HG03439 (cell line): ENCODE data around the gene CDH4.

ENCODE experiments used
- ATAC-seq: cut with Tn5 transposase; IDR thresholded peaks from one replicate; pipeline ENCODE4 v1.9.1; 2021; ENCODE audit warnings: mild to moderate bottlenecking, moderate library complexity; ENCODE audit not compliant: unreplicated experiment

The CDH4 gene

DNA sequence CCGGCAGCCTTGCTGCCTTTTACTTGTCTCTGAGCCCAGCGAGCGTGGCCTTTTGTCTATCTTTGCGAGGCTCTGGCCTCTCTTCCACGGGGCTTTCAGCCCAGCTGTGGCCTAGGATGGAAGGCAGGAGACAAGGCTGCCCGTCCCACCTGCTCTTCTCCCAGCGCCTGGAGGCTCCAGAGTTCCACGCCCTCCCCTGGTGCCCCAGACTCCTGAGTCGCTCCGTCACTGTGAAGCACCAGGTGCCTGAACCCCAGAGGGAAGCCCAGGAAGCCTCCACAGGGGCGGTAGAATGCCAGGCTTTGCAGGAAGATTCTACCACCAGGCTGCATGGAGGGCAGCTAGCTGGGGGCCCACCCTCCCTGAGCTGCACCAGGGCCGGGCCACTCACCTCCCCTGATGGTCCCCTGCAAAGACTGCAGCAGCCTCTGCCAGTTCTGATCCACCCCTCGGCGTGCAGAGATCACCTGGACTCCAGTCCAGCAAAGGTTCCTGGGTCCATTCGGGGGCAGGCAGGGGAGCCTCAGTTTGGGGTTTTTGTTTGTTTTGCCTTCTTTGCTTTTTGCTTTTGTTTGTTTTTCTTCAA lies 384.6 kb downstream of the CDH4 start:
- no peak for ATAC-seq

DNA sequence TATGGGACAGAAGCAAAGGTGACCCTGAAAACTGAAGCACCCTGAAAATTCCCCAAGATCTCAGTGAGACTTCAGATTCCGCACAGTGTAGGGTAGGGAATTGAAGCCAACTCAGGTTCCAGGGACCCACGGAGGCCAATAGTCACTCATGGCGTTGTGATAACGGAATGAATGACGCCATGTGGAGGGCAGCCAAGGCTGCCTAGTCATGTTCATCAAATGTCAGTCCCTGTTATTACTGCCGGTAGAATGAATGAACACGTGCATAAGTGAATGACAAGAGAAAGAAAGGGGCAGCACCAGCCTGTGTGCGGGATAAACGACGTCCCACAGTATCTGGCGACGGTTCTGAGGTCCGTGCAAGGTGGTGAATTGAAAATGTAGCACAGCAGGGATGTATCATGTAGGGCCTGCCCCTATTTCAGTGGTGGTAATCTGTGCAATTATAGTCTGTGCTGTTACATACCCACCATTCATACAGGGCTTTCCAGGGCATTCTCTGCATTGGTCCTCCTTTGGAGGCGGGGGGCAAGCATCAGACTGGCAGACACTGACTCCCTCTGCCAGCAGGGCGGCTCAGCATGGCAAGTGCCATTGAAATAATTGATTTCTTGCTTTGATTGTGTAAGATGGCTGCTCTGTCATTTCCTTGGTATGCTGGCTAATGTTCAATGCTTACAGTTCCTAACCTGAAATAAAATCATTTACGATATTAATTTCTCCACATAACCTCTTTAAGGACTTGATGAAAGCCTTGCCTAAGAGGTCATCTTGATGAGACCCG lies 386.9 kb downstream of the CDH4 start:
- ATAC-seq = no peak

DNA sequence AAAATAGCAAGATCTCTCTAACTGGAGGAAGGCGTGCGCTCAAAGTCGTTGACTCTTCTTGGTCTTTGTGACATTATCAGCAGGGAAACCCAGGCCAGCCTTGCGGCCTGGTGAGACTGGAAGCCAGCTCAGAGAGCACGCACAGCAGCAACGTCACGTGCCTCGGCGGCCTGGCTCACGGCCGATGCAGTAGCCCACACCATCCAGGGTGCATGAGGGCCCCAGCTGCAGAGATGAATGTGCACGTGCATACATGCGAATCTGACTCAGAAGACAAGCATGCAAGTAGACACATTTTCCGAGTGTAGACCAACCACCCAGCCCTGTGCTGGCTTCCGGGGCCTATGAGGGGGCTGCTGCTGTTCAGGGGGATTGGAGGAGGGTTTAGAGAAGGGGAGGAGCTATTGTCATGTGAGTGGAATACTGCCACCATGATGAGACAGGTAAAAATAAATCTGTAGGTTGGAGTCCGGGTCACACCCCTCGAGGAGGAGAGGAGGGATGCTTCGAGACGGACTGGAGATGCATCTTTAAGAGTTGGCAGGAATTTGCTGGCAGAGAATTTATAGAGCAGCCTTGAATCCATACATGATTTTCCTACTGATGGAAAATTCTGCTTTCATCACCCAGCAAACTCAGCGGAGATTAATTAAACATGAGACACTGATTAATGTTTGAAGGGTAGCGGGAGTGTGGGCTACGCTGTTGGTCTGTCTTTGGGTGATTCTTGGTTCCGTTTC lies 388.2 kb downstream of the CDH4 start:
- no peak for ATAC-seq

DNA sequence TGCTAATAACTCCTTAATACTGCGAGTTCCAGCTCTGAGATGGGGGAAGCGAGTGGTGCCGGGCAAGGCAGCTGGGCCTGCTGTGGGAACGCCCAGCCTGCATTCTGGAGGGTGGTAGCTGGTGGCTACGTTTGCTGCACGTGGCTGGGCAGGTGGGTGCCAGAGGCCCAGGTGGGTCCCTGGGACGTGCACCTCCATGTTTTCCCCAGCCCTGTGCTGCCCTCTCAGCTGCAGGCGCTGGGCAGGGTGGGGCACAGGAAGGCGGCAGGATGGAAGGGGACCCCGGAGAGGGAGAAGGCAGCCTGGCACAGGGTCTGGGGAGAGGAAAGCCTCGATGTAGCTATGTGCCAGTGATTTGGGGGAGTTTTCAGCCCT lies 388.8 kb downstream of the CDH4 start:
- ATAC-seq = no peak

DNA sequence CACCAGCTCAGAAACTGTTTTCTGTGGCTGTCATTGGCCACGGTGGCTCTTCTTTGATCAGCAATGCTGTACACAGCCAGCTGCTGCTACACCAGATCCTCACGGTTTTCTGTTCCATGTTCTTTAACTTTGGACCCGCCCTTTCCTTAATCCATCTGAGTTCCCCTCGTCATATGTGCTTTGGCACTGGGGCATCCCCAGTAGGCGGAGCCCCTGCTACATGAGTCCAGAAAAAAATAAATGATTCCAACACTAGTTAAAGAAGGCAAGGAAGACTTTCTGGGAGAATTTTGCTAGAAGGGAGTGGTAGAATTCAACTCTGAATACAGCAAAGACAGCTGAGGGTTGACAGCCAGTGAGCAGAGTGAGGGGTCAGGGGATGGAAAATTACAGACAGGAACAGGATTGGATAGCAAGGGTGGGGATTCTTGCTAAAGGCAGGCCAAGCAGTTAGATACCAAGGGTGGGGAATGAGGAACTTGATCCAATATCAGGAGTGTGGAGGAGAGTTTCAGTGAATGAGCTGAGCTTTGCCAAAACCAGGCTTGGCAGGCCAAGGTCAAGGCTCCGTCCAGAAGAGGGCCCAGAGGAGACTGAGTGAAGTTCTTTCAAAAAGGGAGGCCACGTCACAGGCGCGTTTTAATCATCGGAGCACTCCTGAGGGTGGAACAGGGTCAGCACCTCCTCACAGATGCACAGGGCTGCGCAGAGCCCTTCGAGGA lies 391.8 kb downstream of the CDH4 start:
- ATAC-seq = no peak

DNA sequence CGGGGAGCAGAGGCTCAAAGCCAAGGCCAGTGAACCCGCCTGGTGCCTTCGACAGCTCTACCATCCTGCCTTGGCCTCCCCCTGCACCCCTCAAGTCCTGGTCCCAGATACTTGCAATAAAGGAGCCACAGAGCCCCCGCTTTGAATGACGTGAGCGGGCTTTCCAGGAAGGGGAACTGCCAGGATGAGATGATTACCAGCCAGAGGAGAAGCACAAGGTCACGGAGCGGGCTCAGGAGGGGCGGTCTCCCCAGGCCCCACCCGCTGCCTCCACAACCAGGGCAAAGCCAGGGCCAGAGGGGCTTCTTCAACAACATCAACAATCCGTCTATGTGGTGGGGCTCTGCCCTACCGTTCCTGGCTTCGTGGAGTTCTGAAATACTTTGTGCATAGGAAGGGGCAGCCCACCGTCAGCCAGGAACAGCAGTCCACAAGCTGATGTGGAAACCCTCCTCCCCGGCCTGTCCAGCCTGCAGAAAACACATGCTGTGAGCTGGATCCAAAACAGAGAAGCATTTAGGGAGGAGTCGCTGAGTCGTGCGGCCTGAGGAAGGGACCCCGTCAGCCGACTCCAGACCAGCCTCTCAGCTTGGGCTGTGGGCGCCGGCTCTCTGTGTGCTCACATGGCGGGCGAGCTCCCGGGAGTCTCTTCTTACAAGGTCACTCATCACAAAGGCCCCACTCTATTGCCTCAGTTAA lies 392.5 kb downstream of the CDH4 start:
- ATAC-seq = no peak

DNA sequence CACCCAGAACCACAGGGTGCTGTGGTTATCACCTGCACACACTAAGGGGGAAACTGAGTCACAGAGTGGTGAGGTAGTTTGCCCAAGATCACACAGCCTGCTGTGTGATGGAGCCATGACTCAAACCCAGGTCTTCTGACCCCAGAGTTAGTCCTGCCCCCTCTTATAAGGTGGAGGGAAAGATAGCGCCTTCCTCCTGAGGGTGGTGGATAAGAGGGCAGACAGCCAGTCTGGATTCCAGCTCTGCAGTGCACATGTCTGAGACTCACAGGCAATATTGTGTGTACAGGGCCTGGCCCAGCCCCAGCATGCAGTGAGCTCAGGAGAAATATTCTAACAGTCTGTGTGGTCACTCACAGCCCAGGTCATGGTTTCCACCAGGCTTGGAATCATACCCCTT lies 393.7 kb downstream of the CDH4 start:
- ATAC-seq = no peak

DNA sequence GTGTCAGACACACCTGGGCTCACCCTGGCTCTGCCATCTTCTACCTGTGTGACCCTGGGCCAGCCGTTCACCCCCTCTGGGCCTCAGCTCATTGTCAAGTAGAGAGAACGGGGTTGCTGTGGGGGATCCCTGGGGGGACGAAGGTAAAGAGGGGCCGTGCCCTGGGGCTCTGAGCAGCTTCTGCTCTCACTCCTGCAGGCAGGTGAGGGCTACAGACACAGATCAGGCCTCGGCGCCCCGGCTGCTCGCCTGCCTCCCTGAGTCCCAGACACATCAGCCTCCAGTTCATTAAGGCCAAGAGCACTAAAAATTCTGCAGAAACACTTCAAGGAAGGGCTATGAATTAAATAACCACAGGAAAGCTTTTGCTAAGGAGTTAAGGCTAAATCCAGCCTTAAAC lies 394.4 kb downstream of the CDH4 start:
- no peak for ATAC-seq

DNA sequence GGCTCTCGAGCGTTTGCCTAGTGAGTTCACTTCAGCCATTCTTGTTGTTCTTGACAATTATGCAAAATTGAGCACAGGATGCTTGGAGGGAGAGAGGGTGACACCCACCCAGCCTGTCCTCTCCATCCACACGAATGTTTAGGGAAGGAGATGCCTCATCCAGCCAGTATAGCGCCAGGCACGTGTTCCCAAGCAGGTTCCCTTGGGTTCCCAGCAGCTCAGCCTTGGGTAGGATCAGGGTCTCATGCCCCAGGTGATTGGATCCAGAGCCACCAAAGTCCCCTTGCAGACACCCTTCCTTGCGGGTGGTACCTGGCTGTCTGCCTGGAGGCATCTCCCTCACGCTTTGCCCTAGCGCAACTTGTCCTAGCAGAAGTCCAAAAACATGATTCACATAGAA lies 394.9 kb downstream of the CDH4 start:
- no peak for ATAC-seq

DNA sequence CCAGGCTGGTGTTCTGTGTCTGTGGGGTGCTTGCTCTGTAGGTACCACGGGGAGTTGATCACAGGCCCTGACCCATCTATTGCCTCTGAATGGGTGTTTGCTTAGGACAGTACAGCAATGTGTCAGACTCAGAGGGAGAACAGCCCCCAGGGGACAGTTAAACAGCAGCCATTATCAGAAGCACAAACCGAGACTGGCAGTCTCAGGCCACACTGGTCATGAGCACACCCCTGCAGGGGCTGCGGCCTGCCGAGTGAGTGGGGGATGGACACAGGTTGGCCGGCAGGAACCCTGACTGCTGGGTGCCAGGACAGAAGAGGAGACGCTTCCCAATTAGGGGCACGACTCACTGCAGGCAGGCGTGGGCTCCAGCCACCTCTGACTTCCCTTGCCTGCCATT lies 395.6 kb downstream of the CDH4 start:
- no peak for ATAC-seq

DNA sequence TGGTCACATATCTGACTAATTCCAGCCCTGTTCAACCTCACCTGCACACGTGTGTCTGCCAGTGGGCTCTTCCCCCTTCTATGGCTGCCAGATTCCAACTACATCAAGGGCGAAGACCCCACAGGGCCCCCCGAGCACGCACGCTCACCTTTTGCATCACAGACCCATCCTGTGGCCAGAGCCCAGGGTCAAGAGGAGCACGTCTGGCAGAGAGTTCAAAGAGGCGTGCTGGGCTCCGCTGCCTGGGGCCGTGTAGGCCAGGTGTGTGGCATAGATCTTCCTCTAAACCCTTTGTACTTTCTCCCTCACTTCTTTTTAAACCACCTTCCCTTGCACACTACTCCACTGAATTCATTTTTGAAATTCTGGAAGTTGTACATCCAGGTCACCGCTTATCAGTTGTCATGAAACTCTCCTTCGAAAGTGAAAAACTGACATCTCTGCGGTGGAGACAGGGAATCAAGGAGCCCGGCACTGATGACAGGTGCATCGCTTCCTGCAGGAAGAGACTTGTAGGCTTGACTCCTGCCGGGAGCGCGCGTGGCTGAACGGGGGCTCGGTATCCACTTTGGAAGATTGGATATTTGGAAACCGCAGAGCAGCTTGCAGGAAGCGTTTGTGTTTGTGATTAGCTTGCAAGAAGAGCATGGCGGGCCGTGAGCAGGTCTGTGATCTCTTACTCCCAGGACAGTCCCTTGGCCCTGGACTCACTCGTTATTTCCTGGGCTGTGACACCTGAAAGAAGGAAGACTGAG lies 397.2 kb downstream of the CDH4 start:
- ATAC-seq = no peak

DNA sequence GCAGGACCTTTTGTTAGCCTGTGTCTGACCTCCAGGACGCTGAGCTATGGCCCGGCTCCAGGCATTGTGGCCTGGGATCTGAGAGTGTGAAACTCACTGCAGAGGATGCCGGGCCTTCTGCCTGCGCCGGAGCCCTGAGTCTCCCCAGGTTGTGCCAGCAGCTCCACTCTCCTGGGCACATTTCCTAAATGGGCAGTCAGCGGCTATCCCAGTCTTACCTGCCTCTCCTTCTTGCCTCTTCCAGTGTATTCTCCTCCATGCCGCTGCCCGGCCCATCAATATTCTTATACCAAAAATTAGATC lies 397.8 kb downstream of the CDH4 start:
- no peak for ATAC-seq

DNA sequence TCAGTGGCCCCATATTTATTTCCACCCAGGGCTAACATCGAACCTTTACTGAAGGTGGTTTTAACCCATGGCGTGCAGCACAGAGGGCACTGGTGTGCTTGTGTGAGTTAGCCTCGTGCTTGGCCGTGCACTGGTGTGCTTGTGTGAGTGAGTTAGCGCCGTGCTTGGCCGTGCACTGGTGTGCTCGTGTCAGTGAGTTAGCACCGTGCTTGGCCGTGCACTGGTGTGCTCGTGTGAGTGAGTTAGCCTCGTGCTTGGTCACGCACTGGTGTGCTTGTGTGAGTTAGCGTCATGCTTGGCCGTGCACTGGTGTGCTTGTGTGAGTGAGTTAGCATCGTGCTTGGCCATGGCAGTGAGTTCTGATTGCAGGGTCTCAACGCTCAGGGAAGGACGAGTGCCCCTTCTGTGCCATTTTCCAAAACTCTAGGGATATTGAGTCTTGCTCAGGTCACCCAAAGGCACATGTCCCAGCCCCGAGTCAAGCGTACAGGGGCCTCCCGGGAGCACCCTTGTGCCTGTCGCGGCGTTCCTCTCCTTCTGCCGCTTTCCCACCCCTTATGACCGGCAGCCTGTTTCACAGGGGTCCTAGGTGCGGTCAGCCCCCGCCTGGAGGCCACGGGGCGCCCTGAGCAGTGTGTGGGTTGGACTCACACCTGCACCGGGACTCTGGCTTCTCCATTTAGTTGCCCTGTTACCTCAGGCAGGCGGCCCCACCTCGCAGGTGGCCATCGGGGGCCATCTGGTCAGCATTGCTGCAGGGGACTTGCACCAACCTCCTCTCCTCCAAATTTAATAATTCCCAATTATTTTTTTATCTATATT lies 399.1 kb downstream of the CDH4 start:
- ATAC-seq = no peak

DNA sequence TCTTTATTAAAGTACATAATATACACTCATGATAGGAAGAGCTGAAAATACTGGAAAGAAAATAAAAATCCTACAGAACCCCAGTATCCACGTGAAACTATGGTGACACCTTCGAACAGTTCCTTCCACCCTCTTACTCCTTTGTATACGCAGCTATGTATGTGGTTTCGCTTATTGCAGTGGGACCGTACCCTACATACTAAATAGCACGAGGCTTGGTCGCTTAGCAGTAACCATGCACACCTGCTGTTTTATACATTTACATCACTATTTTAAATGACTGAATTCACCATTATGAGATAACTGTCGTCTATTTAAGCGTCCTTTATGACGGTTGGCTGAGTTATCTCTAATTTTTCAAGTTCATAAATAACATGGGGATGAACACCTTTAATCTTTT lies 400.1 kb downstream of the CDH4 start:
- ATAC-seq = no peak

DNA sequence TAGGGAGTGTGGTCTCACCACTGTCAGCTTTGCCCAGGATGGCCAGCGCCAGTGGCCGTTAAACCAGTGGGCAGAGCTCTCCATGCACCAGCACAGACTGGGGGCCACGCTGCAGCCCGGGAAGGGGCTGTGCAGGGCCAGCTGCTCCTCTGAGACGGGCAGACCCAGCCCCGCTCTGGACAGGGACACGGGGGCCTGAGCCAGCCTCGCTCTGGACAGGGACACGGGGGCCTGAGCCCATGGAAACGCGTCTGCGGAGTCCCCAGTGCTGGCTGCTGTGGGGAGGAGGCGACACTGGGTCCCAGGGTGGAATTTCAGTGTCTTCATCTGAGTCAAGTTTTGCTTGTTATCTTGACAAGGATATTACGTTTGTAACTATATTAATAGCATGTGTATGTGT lies 402.7 kb downstream of the CDH4 start:
- ATAC-seq = no peak

DNA sequence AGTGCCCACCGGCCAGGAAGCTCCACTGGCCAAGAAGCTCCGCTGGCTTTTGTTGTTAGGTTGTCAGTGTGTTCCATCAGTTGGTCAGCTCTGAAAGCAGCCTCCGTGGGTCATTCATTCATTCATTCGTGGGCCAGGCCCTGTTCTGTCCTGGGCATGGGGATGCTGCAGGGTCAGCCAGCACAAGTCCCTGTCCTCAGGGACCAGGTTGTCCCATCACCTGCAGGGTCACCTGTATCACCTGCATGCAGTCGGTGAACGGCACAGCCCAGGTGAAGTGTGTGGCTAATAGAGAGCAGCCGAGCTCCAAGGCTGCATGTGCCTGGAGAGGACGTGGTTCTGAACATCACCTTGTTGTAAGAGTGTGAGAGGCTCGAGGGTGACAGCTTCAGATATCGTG lies 403.5 kb downstream of the CDH4 start:
- no peak for ATAC-seq

DNA sequence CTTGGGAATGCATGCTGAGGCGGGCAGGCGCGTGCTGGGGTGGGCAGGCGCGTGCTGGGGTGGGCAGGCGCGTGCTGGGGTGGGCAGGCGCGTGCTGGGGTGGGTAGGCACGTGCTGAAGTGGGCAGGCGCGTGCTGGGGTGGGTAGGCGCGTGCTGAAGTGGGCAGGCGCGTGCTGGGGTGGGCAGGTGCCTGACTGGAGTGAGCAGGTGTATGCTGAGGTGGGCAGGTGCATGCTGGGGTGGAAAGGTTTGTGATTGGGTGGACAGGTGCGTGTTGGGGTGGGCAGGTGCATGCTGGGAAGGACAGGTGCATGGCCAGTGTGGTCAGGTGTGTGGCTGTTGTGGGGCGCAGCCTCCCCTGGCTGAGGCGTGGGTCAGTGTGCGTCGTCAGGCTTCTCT lies 404.1 kb downstream of the CDH4 start:
- no peak for ATAC-seq

DNA sequence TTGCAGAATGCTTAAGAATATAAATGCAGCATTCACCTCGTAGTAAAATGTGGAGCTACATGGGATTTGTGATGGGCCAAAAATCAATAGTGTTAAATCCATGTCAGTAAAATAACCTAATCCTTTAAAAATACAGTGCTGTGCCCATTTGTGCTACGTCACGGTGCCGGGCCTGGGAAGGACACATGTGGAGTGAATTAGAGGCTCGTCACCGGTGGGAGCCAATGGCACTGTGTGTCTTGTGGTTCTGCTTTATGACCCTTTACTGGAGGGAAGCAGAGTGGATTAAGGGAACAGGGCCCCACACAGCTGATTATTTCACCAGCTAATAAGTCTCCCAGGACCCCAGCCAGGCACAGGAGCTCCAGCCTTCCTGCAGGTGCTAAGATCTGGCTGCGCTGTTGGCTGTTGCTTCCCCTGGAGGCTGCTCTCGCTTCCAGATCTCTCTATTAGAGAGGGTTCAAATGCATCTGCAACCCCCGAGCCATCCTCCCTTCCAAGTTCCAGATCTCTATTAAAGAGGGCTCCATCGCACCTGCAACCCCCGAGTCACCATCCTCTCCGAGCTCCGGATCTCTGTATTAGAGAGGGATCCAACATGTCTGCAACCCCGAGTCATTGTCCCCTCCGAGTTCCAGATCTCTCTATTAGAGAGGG lies 405.8 kb downstream of the CDH4 start:
- no peak for ATAC-seq

DNA sequence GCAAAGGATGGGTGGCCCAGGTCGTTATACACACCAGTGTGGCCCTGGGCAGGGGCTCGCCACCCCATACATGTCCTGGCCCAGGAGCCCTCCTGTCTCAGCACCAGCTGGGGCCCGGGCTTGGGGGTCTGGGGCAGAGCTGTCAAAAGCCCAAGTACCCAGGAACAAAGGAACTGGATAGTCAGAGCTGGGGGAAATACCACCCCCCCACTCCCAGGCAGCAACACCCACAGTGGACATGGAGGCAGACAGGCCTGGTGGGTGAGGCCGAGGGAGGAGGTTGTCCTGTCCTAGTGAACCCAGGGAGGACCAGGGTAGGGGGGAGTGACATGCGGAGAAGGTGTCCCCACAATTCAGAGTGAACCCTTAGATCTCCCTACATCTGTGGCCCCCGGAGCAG lies 406.5 kb downstream of the CDH4 start:
- no peak for ATAC-seq
